ENCODE results near the gene MINDY3.

MINDY3 gene

DNA sequence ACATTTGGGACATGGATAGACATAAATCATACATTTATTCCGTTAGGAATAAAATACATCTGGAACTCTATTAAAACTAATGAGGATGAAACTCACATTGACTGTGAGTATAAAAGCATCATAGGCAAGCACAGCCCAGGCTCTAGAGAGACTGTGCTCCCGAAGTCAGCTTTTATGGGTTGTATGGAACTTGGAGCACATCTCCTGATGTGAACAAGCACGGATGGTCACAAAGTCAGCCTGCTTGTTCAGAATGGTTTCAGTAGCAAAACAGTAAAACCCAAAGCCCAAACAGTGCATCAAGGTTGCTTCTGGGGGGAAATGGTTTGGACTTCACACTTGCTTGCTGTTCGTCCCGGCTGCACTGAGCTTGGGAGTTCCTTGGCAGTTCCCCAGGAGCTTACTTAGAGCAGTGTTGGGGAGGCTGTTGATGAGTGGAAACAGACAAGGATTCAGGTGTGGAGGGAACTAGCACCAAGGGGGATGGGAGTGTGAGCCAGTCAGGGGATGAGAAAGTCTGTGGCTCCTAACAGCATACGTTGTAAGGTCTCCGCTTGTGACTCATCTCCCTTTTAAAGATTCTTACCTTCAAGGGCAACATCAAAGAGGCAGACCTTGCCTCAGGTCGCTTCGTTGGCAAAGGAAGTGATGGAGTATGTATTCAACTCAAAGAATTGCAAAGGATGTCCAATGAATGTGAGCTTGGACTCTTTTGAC, 120.9 kb downstream of the MINDY3 start:
- no peak for DNase-seq
- Histone ChIP-seq H3K27me3 (ENCODE audit: insufficient read depth, low read length, poor library complexity) (peaks cover 3% of the 10 kb centered on the region), H3K9ac (ENCODE audit: low read depth, low read length) (no peak overlapping the region), H2AFZ (ENCODE audit: low read depth, low read length) (no peak overlapping the region), H3K79me2 (ENCODE audit: insufficient read depth, low read length) (no peaks in the 10 kb centered on the region), H3K27ac (ENCODE audit: low read length) (no peak overlapping the region), H4K20me1 (ENCODE audit: insufficient read depth, low read length) (no peaks in the 10 kb centered on the region), H3K4me1 (ENCODE audit: insufficient read depth, low read length) (no peaks in the 10 kb centered on the region), H3K9me3 (ENCODE audit: insufficient read depth, low read length, severe bottlenecking) (no peaks in the 10 kb centered on the region), H3K4me2 (ENCODE audit: insufficient read depth, low read length) (no peak overlapping the region), H3K4me3 (ENCODE audit: low read depth in 1 of 2, low read length in 2 of 2) (no peak overlapping the region), H3K36me3 (ENCODE audit: insufficient read depth, low read length) (no peaks in the 10 kb centered on the region)
- ATAC-seq (ENCODE audit: insufficient read depth, low read depth): no peak
- TF ChIP-seq, protein P1, sequence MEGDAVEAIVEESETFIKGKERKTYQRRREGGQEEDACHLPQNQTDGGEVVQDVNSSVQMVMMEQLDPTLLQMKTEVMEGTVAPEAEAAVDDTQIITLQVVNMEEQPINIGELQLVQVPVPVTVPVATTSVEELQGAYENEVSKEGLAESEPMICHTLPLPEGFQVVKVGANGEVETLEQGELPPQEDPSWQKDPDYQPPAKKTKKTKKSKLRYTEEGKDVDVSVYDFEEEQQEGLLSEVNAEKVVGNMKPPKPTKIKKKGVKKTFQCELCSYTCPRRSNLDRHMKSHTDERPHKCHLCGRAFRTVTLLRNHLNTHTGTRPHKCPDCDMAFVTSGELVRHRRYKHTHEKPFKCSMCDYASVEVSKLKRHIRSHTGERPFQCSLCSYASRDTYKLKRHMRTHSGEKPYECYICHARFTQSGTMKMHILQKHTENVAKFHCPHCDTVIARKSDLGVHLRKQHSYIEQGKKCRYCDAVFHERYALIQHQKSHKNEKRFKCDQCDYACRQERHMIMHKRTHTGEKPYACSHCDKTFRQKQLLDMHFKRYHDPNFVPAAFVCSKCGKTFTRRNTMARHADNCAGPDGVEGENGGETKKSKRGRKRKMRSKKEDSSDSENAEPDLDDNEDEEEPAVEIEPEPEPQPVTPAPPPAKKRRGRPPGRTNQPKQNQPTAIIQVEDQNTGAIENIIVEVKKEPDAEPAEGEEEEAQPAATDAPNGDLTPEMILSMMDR (IDR thresholded peaks at IDR 0.05; ENCODE audit: borderline replicate concordance, extremely low read depth, low read length, poor library complexity, severe bottlenecking): no peak
- no peak for TF ChIP-seq EZH2 (IDR thresholded peaks at IDR 0.05; ENCODE audit: borderline replicate concordance, low read depth, low read length, severe bottlenecking)

GRCh38 chr10:15738270-15738925, 121.9 kb downstream of the MINDY3 start:
- Histone ChIP-seq H3K27ac (ENCODE audit: low read length) (no peak overlapping the region), H3K9me3 (ENCODE audit: insufficient read depth, low read length, severe bottlenecking) (no peaks in the 10 kb centered on the region), H2AFZ (ENCODE audit: low read depth, low read length) (no peak overlapping the region), H3K79me2 (ENCODE audit: insufficient read depth, low read length) (no peaks in the 10 kb centered on the region), H3K9ac (ENCODE audit: low read depth, low read length) (no peak overlapping the region), H3K36me3 (ENCODE audit: insufficient read depth, low read length) (no peaks in the 10 kb centered on the region), H4K20me1 (ENCODE audit: insufficient read depth, low read length) (no peaks in the 10 kb centered on the region), H3K4me2 (ENCODE audit: insufficient read depth, low read length) (no peak overlapping the region), H3K4me1 (ENCODE audit: insufficient read depth, low read length) (no peaks in the 10 kb centered on the region), H3K4me3 (ENCODE audit: low read depth in 1 of 2, low read length in 2 of 2) (no peak overlapping the region), H3K27me3 (ENCODE audit: insufficient read depth, low read length, poor library complexity) (peaks cover 3% of the 10 kb centered on the region)
- DNase-seq (no peak), ATAC-seq (ENCODE audit: insufficient read depth, low read depth) (no peak)
- no peak for TF ChIP-seq EZH2 (IDR thresholded peaks at IDR 0.05; ENCODE audit: borderline replicate concordance, low read depth, low read length, severe bottlenecking)
- TF ChIP-seq, protein P1 (IDR thresholded peaks at IDR 0.05; ENCODE audit: borderline replicate concordance, extremely low read depth, low read length, poor library complexity, severe bottlenecking): no peak

DNA sequence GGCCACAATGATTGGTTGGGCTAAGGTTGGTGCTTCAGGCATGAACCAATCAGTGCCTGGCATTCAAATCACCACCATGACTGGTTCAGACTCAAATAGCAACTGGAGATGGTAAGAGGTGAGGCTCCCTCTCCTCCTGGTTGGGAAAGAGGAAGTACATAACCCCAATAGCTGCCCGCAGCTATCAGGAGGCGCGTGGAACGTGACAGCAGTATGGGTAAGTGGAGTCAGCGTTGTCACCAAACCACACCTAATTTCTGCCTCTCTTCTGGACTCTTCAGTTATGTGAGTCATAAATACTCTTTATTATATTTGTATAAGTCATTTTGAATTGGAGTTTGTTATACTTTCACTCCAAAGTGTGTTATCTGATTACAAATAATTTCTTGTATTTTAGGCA, 122.7 kb downstream of the MINDY3 start:
- H3K27me3 ChIP-seq (ENCODE audit: insufficient read depth, low read length, poor library complexity): peaks cover 3% of the 10 kb centered on the region
- no peak overlapping the region for H3K4me3 ChIP-seq (ENCODE audit: low read depth in 1 of 2, low read length in 2 of 2)
- H3K4me2 ChIP-seq (ENCODE audit: insufficient read depth, low read length): no peak overlapping the region
- no peaks in the 10 kb centered on the region for H3K9me3 ChIP-seq (ENCODE audit: insufficient read depth, low read length, severe bottlenecking)
- H3K9ac ChIP-seq (ENCODE audit: low read depth, low read length): no peak overlapping the region
- H3K27ac ChIP-seq (ENCODE audit: low read length): no peak overlapping the region
- H3K79me2 ChIP-seq (ENCODE audit: insufficient read depth, low read length): no peaks in the 10 kb centered on the region
- no peaks in the 10 kb centered on the region for H4K20me1 ChIP-seq (ENCODE audit: insufficient read depth, low read length)
- H3K4me1 ChIP-seq (ENCODE audit: insufficient read depth, low read length): no peaks in the 10 kb centered on the region
- ATAC-seq (ENCODE audit: insufficient read depth, low read depth) (no peak), DNase-seq (no peak)
- H3K36me3 ChIP-seq (ENCODE audit: insufficient read depth, low read length): no peaks in the 10 kb centered on the region
- H2AFZ ChIP-seq (ENCODE audit: low read depth, low read length): no peak overlapping the region
- TF ChIP-seq EZH2 (IDR thresholded peaks at IDR 0.05; ENCODE audit: borderline replicate concordance, low read depth, low read length, severe bottlenecking): no peak
- TF ChIP-seq, protein P1 (IDR thresholded peaks at IDR 0.05; ENCODE audit: borderline replicate concordance, extremely low read depth, low read length, poor library complexity, severe bottlenecking): no peak
